SK-N-SH (cell line): Measurements from ENCODE around the gene MTG1. TPM values are rescaled to one million over a fixed set of nuclear protein-coding genes. Genes with fewer than 3 reads are reported as not detected.

Experiments used
- CTCF ChIA-PET: fragments of 300-600, 350-600 bp; formaldehyde crosslinking; extraction: SDS; loops from one replicate; lab custom pipeline; 2021; lab: Yijun Ruan, JAX
- POLR2A ChIA-PET: fragments of 350-600 bp; sonication (Branson Sonifier 250); formaldehyde crosslinking; extraction: SDS; loops from one replicate; lab custom pipeline; 2020; ENCODE audit warnings: antibody characterized with exemption, inconsistent platforms; lab: Yijun Ruan, JAX
- DNase-seq: peaks from one replicate; pipeline ENCODE4 v3.0.0; 2012
- H2AFZ ChIP-seq: fragments of 200-600 bp; sonication (generic); 2 replicates; pipeline ENCODE4 v1.8.1; 2016; ENCODE audit warnings: antibody characterized with exemption, mild to moderate bottlenecking, low read depth
- H3F3A ChIP-seq: fragments of 200-600 bp; sonication (generic); replicated peaks from 2 replicates; pipeline ENCODE3; 2016; ENCODE audit warnings: antibody characterized with exemption, mild to moderate bottlenecking; ENCODE audit not compliant: insufficient read depth
- H3K27ac ChIP-seq, 2 experiments: fragments of 200-500 bp in 1 of 2; fragments of 200-600 bp in 1 of 2; sonication (Bioruptor generic) in 1 of 2; sonication (generic), shearing (Covaris generic) in 1 of 2; 2 replicates each; pipeline versions ENCODE4 v1.5.1 to v1.6.1; 2014 to 2016; ENCODE audit warnings: low read depth in 2 of 2, inconsistent platforms in 1 of 2, low read length in 1 of 2, mild to moderate bottlenecking in 1 of 2, mixed read lengths in 1 of 2
- H3K27me3 ChIP-seq: fragments of 200-600 bp; sonication (generic), shearing (Covaris generic); 2 replicates; pipeline ENCODE4 v1.6.1; 2016; ENCODE audit warnings: mixed run types; ENCODE audit not compliant: insufficient read depth
- H3K36me3 ChIP-seq, 2 experiments: fragments of 200-500 bp in 1 of 2; fragments of 200-600 bp in 1 of 2; sonication (Bioruptor generic) in 1 of 2; sonication (generic) in 1 of 2; replicated peaks in 1 of 2; 2 replicates each; pipeline versions ENCODE3 to v1.5.1; 2014 to 2016; ENCODE audit warnings: low read length in 1 of 2, mild to moderate bottlenecking in 1 of 2; ENCODE audit not compliant: insufficient read depth in 2 of 2, control insufficient read depth in 1 of 2
- H3K4me1 ChIP-seq, 2 experiments: fragments of 200-500 bp in 1 of 2; fragments of 200-600 bp in 1 of 2; sonication (Bioruptor generic) in 1 of 2; sonication (generic), shearing (Covaris generic) in 1 of 2; 2 replicates each; pipeline versions ENCODE4 v1.5.1 to v1.6.1; 2014 to 2016; ENCODE audit warnings: low read depth in 1 of 2, low read length in 1 of 2, mixed run types in 1 of 2; ENCODE audit not compliant: insufficient read depth in 2 of 2, control insufficient read depth in 1 of 2
- H3K4me2 ChIP-seq: fragments of 200-600 bp; sonication (generic), shearing (Covaris generic); 2 replicates; pipeline ENCODE4 v1.6.1; 2017; ENCODE audit warnings: mixed run types
- H3K4me3 ChIP-seq, 2 experiments: fragments of 200-500 bp in 1 of 2; fragments of 200-600 bp in 1 of 2; sonication (Bioruptor generic) in 1 of 2; sonication (generic), shearing (Covaris generic) in 1 of 2; 2 replicates each; pipeline versions ENCODE4 v1.5.1 to v1.8.1; 2014 to 2016; ENCODE audit warnings: low read depth in 2 of 2, inconsistent platforms in 1 of 2, low read length in 1 of 2, mild to moderate bottlenecking in 1 of 2, mixed read lengths in 1 of 2, moderate library complexity in 1 of 2
- H3K79me2 ChIP-seq: fragments of 200-600 bp; sonication (generic); 2 replicates; pipeline ENCODE4 v1.8.1; 2017; ENCODE audit warnings: mild to moderate bottlenecking; ENCODE audit not compliant: insufficient read depth
- H3K9ac ChIP-seq: fragments of 200-600 bp; sonication (generic); 2 replicates; pipeline ENCODE4 v1.6.1; 2017; ENCODE audit warnings: mixed run types
- H3K9me2 ChIP-seq: fragments of 200-600 bp; sonication (generic); 2 replicates; pipeline ENCODE4 v1.6.1; 2017; ENCODE audit warnings: mixed run types
- H3K9me3 ChIP-seq: fragments of 200-600 bp; sonication (generic); 2 replicates; pipeline ENCODE4 v1.6.1; 2017; ENCODE audit warnings: mixed run types, mild to moderate bottlenecking, moderate library complexity
- H4K20me1 ChIP-seq: fragments of 200-600 bp; sonication (generic); 2 replicates; pipeline ENCODE4 v1.6.1; 2017; ENCODE audit warnings: mild to moderate bottlenecking, mixed run types; ENCODE audit not compliant: insufficient read depth
- EP300 ChIP-seq, 2 experiments: IDR thresholded peaks; 2 replicates each; pipeline versions ENCODE4 v1.4.0 to v1.6.1; 2012; ENCODE audit warnings: borderline replicate concordance in 1 of 2, low read depth in 1 of 2, low read length in 1 of 2
- FOXM1 ChIP-seq: IDR thresholded peaks from 2 replicates; pipeline ENCODE4 v1.4.0; 2012; ENCODE audit warnings: low read depth, mild to moderate bottlenecking
- GATA2 ChIP-seq: sonication (generic); formaldehyde crosslinking; IDR thresholded peaks from 2 replicates; pipeline ENCODE4 v1.5.0; 2020; ENCODE audit warnings: mild to moderate bottlenecking, missing genetic modification reagents
- JUND ChIP-seq: IDR thresholded peaks from 2 replicates; pipeline ENCODE4 v1.4.0; 2012
- MEF2A ChIP-seq: IDR thresholded peaks from 2 replicates; pipeline ENCODE4 v1.4.0; 2012; ENCODE audit warnings: low read depth, borderline replicate concordance
- MXI1 ChIP-seq: IDR thresholded peaks from 2 replicates; pipeline ENCODE4 v1.6.1; 2012; ENCODE audit warnings: mild to moderate bottlenecking, low read depth, low read length, improper control_type of control experiment
- NRF1 ChIP-seq: IDR thresholded peaks from 2 replicates; pipeline ENCODE4 v1.6.1; 2012; ENCODE audit warnings: low read depth, mild to moderate bottlenecking, low read length
- POLR2AphosphoS5 ChIP-seq: IDR thresholded peaks from 2 replicates; pipeline ENCODE4 v1.6.1; 2012; ENCODE audit warnings: low read depth, low read length
- RCOR1 ChIP-seq: fragments of 150-350 bp; IDR thresholded peaks from 2 replicates; pipeline ENCODE4 v1.6.1; 2017; ENCODE audit warnings: antibody characterized with exemption, low read length
- RXRA ChIP-seq: IDR thresholded peaks from 2 replicates; pipeline ENCODE4 v1.4.0; 2012; ENCODE audit warnings: low read depth, mild to moderate bottlenecking, borderline replicate concordance
- SIN3A ChIP-seq: IDR thresholded peaks from 2 replicates; pipeline ENCODE4 v1.6.1; 2012; ENCODE audit warnings: low read depth, mild to moderate bottlenecking, low read length, moderate library complexity, borderline replicate concordance
- TEAD4 ChIP-seq: IDR thresholded peaks from 2 replicates; pipeline ENCODE4 v1.4.0; 2012; ENCODE audit warnings: mild to moderate bottlenecking, borderline replicate concordance; ENCODE audit not compliant: insufficient read depth
- USF2 ChIP-seq: fragments of 150-350 bp; IDR thresholded peaks from 2 replicates; pipeline ENCODE4 v1.6.1; 2017; ENCODE audit warnings: antibody characterized with exemption, low read length, low read depth, borderline replicate concordance
- ZBTB33 ChIP-seq: IDR thresholded peaks from 2 replicates; pipeline ENCODE4 v1.4.0; 2012; ENCODE audit warnings: low read depth, borderline replicate concordance
- WGBS: methylation state at CpG from one replicate; pipeline ENCODE4 v1.1.6; 2017; ENCODE audit warnings: low lambda C conversion rate; 5-methylcytosine and 5-hydroxymethylcytosine counted together
- polyA plus RNA-seq, 3 experiments: library from polyadenylated mRNA; depleted of rRNA; stranded (reverse); fragments of >200 nt; gene quantifications; 2 replicates each; pipeline ENCODE4 v1.2.3, GENCODE V29; 2012

Gene MTG1
- polyA plus RNA-seq, 1 of the 3 experiments (the other 2 are of a cell fraction): 86.4 TPM

- H3K4me1 ChIP-seq: no peaks in the 10 kb centered on the region
- H3K27ac ChIP-seq: no peak overlapping the region
- H3K4me2 ChIP-seq: no peak overlapping the region
- no peak for DNase-seq
- no peaks in the 10 kb centered on the region for H3F3A ChIP-seq
- H3K36me3 ChIP-seq: no peaks in the 10 kb centered on the region
- H3K9me3 ChIP-seq: no peaks in the 10 kb centered on the region
- 32% methylated on average over 34 of the region's 46 CpGs for WGBS
- no peak overlapping the region for H3K9ac ChIP-seq
- no peaks in the 10 kb centered on the region for H4K20me1 ChIP-seq
- H3K27me3 ChIP-seq: no peaks in the 10 kb centered on the region
- H3K9me2 ChIP-seq: no peaks in the 10 kb centered on the region
- CTCF ChIA-PET: no interaction called here
- TF ChIP-seq FOXM1: no peak
- no peak for TF ChIP-seq USF2
- TF ChIP-seq MEF2A: no peak
- H3K79me2 ChIP-seq: no peaks in the 10 kb centered on the region
- no peak overlapping the region for H2AFZ ChIP-seq
- POLR2A ChIA-PET: no interaction called here
- H3K4me3 ChIP-seq: no peak overlapping the region
Measured at GRCh38 chr10:133456041-133456951, 62.3 kb downstream of the MTG1 start.

GRCh38 chr10:133457100-133457841 is 63.3 kb downstream of the MTG1 start:
- Histone ChIP-seq H4K20me1 (no peaks in the 10 kb centered on the region), H3K36me3 (no peaks in the 10 kb centered on the region), H3K9ac (no peak overlapping the region), H3K9me3 (no peaks in the 10 kb centered on the region), H3F3A (no peaks in the 10 kb centered on the region), H3K27ac (no peak overlapping the region), H2AFZ (no peak overlapping the region), H3K4me2 (no peak overlapping the region), H3K79me2 (no peaks in the 10 kb centered on the region), H3K4me3 (no peak overlapping the region)
- POLR2A ChIA-PET: no interaction called here
- 33% methylated on average over 3 of the region's 34 CpGs for WGBS
- DNase-seq: no peak
- TF ChIP-seq ZBTB33: no peak
- TF ChIP-seq EP300 (IDR thresholded peaks at IDR 0.05; ENCODE audit: borderline replicate concordance in 1 of 2, low read depth in 1 of 2, low read length in 1 of 2): no peak
- TF ChIP-seq NRF1: no peak
- no peak for TF ChIP-seq JUND
- TF ChIP-seq GATA2 (CRISPR knock-in tag): no peak
- TF ChIP-seq POLR2AphosphoS5: no peak
- no peak for TF ChIP-seq MXI1
- TF ChIP-seq TEAD4: no peak
- no peak for TF ChIP-seq MEF2A
- no peak for TF ChIP-seq SIN3A
- no peak for TF ChIP-seq RXRA
- TF ChIP-seq RCOR1: no peak
- TF ChIP-seq, all 33 proteins: peak for 0
- H3K9me2 ChIP-seq: no peaks in the 10 kb centered on the region
- H3K27me3 ChIP-seq: no peaks in the 10 kb centered on the region
- no peaks in the 10 kb centered on the region for H3K4me1 ChIP-seq
- CTCF ChIA-PET: interaction anchor here (0.8 kb wide), 1 partner anchor 20 kb away, joined by 3 read pairs; no protein-coding TSS in a partner anchor
